Astrocyte of the cerebellum (primary cell): ENCODE data around the gene FTCD.

Source experiments
- DNase-seq: peaks from one replicate; pipeline ENCODE4 v3.0.0-alpha.2; 2011; ENCODE audit warnings: low read depth
- H3K4me3 ChIP-seq: 2 replicates; pipeline ENCODE4 v1.5.1; 2011; ENCODE audit warnings: mild to moderate bottlenecking, low read depth, low read length, moderate library complexity
- in situ Hi-C: cut with HindIII; loops from 2 replicates; pipeline ENCODE4 v1.10.0; 2017; ENCODE audit warnings: low sequenced_read_pairs
- TF ChIP-seq, protein P1 (sequence below): IDR thresholded peaks from 2 replicates; pipeline ENCODE4 v1.5.1; 2012; ENCODE audit warnings: low read length, low read depth, moderate library complexity, mild to moderate bottlenecking; ENCODE audit errors: missing control alignments

FTCD gene

DNA sequence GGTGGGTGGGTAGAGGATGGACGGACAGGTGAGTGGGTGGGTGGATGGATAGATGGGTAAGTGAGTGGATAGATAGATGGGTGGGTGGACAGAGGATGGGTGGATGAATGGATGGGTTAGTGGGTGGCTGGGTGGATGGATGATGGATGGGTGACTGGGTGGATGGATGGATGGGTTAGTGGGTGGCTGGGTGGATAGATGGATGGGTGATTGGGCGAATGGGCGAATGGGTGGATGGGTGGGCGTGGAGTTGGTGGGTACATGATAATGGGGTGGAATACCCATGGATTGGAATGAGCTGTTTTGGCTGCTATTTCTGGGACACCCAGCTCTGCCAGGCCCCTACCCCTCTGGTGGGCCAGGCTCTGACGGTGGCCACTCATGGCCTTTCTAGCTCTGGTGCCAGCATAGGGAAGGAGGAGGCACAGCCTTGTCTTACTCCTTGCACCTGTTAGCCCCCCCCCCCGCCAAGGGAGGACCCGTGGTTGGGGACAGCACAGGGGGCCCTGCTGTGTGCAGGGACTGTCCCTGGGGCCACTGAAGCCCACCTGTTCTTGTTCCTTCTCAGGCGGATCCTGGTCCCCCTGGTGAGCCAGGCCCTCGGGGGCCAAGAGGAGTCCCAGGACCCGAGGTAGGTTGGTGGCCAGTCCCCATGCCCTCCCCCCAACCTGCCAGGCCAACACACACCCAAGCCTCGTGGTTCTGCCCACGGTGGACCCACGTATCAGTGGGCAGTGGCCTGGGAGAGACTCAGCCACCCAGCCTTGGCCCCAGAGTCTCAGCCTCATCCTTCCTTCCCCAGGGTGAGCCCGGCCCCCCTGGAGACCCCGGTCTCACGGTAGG, 31.1 kb downstream of the FTCD start:
- H3K4me3 ChIP-seq: no peak overlapping the region
- in situ Hi-C loops: no loop called here
- DNase-seq: no peak
- TF ChIP-seq, protein P1, sequence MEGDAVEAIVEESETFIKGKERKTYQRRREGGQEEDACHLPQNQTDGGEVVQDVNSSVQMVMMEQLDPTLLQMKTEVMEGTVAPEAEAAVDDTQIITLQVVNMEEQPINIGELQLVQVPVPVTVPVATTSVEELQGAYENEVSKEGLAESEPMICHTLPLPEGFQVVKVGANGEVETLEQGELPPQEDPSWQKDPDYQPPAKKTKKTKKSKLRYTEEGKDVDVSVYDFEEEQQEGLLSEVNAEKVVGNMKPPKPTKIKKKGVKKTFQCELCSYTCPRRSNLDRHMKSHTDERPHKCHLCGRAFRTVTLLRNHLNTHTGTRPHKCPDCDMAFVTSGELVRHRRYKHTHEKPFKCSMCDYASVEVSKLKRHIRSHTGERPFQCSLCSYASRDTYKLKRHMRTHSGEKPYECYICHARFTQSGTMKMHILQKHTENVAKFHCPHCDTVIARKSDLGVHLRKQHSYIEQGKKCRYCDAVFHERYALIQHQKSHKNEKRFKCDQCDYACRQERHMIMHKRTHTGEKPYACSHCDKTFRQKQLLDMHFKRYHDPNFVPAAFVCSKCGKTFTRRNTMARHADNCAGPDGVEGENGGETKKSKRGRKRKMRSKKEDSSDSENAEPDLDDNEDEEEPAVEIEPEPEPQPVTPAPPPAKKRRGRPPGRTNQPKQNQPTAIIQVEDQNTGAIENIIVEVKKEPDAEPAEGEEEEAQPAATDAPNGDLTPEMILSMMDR: no peak

DNA sequence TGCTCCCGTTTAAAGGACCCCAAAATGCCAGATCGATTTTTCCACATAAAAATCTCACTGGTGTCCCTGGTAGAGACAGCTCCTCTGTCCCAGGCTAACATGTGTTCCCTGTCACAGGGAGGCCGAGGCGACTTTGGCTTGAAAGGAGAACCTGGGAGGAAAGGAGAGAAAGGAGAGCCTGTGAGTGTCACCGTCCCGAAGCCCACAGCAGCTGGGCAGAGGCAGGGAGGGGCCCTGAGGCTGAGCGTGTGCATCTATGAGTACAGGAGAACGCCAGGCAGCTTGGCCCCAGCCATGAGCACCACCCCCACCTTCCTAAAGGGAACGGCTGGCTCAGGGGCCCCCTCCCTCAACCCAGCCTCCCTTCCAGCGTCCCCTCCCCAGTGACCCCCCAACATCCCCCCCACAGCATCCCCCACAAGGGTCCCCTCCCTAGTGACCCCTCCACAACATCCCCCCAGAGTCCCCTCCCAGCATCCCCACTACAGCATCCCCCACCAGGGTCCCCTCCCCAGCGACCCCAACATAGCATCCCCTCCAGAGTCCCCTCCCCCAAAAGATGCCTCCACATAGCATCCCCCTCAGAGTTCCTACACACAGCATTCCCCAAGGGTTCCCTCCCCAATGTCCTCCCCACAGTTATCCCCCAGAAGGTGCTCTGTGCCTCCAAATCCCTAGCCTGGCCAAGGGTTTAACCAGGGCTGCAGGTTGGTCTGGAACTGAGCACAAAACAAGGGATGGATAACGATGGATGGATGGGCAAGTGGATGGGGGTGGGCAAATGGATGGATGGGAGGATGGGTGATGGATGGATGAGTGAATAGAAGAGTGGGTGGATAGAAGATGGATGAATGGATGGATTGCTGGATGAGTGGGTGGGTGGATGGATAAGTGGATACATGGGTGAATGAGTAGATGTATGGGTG, 32.4 kb downstream of the FTCD start:
- in situ Hi-C loops: no loop called here
- TF ChIP-seq, protein P1: no peak
- H3K4me3 ChIP-seq: no peak overlapping the region
- DNase-seq: no peak

DNA sequence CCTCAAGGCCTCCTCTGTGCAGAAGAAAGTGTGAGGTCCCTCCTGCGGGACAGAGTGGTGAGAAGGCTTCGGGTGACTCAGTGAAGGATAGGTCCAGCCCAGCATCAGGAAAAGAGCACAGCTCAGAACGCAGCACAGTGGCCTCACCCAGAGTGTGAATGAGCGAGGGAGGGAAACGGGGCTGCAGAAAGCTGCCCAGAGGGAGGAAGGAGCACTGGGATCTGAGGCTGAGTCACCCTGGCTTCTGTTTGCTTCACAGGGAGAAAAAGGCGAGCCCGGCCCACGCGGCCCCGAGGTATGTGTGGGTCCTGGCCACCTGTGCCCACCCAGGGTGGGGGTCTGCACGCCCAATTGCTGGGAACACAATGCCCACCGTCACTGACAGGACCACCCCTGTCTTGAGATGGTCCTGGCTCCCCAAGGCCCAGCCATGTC, 33.1 kb downstream of the FTCD start:
- no peak overlapping the region for H3K4me3 ChIP-seq
- in situ Hi-C loops: no loop called here
- TF ChIP-seq, protein P1: no peak
- no peak for DNase-seq

- in situ Hi-C loops: no loop called here
- DNase-seq: no peak
- H3K4me3 ChIP-seq: no peak overlapping the region
- TF ChIP-seq, protein P1: no peak
Observed at GRCh38 chr21:46121286-46122221, 33.8 kb downstream of the FTCD start.

- TF ChIP-seq, protein P1: no peak
- no peak for DNase-seq
- in situ Hi-C loops: no loop called here
- H3K4me3 ChIP-seq: no peak overlapping the region
Observed at GRCh38 chr21:46120301-46121285, 34.8 kb downstream of the FTCD start.
